D721Med (cell line): Measurements from ENCODE around the gene HPGD.
"Not testable (repeated sequence)": the region's sequence is repeated elsewhere in the genome, so short reads cannot be mapped to it uniquely, and the experiment has no call there.

Source experiments
- DNase-seq: peaks from one replicate; pipeline ENCODE4 v3.0.0; 2011; ENCODE audit warnings: low spot score; ENCODE audit not compliant: insufficient read length
- FAIRE-seq: peaks from 2 replicates; lab custom pipeline; 2011; peaks lifted over from hg19 to GRCh38; lab: Jason Lieb, UNC
- CTCF ChIP-seq: IDR thresholded peaks from 2 replicates; pipeline ENCODE4 v1.5.1; 2012; ENCODE audit warnings: mild to moderate bottlenecking, control low read depth; ENCODE audit not compliant: insufficient read depth; ENCODE audit errors: missing control alignments

The HPGD gene

GRCh38 chr4:174496631-174497432 is 25.5 kb downstream of the HPGD start:
- no peak for TF ChIP-seq CTCF
- DNase-seq (no peak), FAIRE-seq (no peak)

- DNase-seq (no peak), FAIRE-seq (no peak)
- TF ChIP-seq CTCF = no peak
These were observed 26.7 kb downstream of the HPGD start for GRCh38 chr4:174495626-174496025.

- no peak for FAIRE-seq
- TF ChIP-seq CTCF = no peak
These were observed 27.6 kb downstream of the HPGD start for GRCh38 chr4:174494726-174495125.

GRCh38 chr4:174494146-174494545 is 28.1 kb downstream of the HPGD start:
- no peak for TF ChIP-seq CTCF
- no peak for DNase-seq
- FAIRE-seq = no peak

More at GRCh38 chr4:174494726-174495125, 27.6 kb downstream of the HPGD start:
- DNase-seq = no peak

GRCh38 chr4:174490451-174490961 is 31.8 kb downstream of the HPGD start:
- TF ChIP-seq CTCF = no peak
- no peak for DNase-seq
- FAIRE-seq = no peak

- not testable (repeated sequence) for DNase-seq, FAIRE-seq
These were observed 33.9 kb downstream of the HPGD start for GRCh38 chr4:174488368-174488767.

- FAIRE-seq (no peak), DNase-seq (no peak)
- TF ChIP-seq CTCF = no peak
These were observed 37.3 kb downstream of the HPGD start for GRCh38 chr4:174485025-174485424.
